NCI-H146 treated with DMSO at 0.1 percent for 48 hours (cell line): ENCODE measurements around the gene MAP4K3.
"Not testable (repeated sequence)": the region's sequence is repeated elsewhere in the genome, so short reads cannot be mapped to it uniquely, and the experiment has no call there.

ENCODE experiments used
- DNase-seq: peaks from one replicate; lab custom pipeline; 2025; ENCODE audit not compliant: unreplicated experiment; lab: John Stamatoyannopoulos, UW

MAP4K3 gene

GRCh38 chr2:39375917-39376316 lies 61.2 kb downstream of the MAP4K3 start:
- no peak for DNase-seq

GRCh38 chr2:39373181-39373802 lies 63.8 kb downstream of the MAP4K3 start:
- DNase-seq = no peak

DNA sequence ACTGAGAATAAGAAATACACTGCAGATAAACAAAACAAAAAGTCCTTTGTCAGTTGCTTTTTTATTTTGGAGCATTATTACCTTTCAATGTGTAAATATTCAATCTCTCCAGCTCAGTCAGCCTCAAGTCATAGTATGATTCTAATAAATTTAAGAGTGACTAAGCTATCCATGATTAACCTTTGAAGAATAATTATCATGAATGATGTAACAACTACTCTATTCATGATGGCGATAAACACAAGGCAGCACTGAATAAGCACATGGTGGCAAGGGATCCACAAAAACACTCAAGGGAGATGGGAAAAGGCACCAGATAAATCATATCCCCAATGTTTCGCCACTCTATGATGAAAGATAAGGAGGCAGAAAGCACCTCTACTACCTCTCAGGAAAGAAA lies 67.0 kb downstream of the MAP4K3 start:
- no peak for DNase-seq

DNA sequence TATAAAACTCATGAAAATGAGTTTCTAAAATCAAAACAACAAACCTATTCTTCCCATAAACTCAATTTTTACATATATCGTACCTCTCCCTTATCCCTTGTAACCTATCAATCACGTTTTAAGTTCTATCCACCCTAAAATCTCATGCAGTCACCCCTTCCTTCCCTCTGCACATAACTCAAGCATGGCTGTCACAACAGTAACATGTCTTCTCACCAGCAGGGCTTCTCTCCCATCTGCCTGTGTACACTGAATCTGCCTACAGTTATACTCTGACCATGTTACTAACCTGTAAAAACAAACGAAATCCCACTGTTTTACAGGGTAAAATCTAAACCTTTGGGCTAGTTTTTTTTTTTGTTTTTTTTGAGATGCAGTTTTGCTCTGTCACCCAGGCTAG lies 68.2 kb downstream of the MAP4K3 start:
- no peak for DNase-seq

DNA sequence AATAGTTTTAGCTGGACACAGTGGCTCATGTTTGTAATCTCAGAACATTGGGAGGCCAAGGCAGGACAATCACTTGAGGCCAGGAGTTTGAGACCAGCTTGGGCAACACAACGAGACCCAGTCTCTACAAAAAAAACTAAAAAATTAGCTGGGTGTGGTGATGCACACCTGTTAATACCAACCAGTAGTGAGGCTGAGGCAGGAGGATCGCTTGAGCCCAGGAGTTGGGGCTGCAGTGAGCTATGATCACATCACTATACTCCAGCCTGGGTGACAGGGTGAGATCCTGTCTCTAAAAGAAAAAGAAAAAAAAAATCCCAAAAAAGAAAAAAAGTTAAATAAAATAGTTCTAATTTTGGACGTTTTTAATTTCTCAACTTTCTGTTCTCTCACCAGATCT lies 68.7 kb downstream of the MAP4K3 start:
- no peak for DNase-seq

DNA sequence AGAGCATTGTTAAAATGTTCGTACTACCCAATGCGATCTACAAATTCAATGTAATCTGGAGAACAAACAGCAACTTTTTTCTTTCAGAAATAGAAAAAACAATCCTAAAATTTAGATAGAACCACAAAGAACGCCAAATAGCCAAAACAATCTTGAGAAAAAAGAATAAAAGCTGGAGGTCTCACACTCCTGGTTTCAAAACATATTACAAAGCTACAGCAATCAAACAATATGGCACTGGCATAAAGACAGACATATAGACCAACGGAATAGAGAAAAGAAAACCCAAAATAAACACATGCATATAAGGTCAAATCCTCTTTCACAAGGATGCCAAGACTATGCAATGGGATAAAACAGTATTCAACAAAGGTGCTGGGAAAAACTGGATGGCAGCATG lies 74.5 kb downstream of the MAP4K3 start:
- no peak for DNase-seq

GRCh38 chr2:39361511-39361910 lies 75.6 kb downstream of the MAP4K3 start:
- no peak for DNase-seq

DNA sequence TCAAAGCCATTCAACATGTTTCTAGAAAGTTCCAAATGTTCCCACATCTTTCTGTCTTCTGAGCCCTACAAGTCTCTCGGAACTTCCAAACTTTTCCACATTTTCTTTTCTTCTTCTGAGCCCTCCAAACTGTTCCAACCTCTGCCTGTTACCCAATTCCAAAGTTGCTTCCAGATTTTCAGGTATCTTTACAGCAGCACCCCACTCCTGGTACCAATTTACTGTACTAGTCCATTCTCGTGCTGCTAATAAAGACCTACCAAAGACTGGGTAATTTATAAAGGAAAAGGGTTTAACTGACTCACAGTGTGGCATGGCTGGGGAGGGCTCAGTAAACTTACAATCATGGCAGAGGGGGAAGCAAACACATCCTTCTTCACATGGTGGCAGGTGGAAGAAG lies 76.7 kb downstream of the MAP4K3 start:
- not testable (repeated sequence) for DNase-seq

DNA sequence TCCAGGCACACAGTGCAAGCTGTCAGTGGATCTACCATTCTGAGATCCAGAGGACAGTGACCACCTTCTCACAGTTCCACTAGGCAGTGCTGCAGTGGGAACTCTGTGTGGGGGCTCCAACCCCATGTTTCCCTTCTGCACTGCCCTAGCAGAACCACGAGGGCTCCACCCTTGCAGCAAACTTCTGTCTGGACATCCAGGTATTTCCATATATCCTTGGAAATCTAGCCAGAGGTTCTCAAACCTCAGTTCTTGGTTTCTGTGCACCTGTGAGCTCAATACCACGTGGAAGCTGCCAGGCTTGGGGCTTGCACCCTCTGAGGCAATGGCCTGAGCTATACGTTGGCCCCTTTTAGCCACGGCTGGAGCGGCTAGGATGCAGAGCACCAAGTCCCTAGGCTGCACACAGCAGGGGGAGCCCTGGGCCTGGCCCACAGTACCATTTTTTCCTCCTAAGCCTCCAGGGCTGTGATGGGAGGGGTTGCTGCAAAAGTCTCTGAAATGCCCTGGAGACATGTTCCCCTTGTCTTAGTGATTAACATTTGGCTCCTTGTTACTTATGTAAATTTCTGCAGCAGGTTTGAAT lies 77.5 kb downstream of the MAP4K3 start:
- DNase-seq = no peak

DNA sequence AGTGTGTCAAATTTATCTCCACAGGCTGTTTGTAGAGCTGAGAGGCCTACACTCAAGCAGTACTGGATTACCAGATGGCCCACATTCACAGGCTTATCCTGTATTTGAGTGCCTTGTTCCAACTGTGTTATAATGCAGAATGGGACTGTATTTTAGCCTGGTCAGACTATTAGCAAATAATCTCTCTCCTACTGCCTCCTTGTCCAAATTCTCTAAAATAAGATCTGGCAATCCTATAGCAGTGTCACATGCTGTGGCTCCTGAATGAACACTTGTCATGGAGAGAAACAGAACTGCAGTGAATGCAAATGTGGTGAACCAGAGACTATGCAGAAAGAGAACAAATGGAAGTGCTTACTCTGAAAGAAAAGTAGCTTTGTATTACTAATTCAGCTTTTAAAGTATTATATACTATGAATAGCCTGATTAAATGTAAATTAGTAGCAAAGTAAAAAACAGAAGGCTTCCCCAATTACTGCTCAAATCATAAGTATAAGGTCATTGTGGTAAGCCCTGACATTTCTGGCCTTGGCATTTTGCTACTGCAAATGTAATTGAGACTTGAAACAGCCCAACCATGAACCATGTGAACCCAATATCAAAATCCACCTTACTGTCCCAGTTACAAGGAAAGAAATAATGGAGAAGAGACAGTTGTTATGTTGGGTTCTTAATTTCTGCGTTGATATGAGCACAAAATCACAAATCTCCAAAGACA lies 80.0 kb downstream of the MAP4K3 start:
- DNase-seq = no peak

DNA sequence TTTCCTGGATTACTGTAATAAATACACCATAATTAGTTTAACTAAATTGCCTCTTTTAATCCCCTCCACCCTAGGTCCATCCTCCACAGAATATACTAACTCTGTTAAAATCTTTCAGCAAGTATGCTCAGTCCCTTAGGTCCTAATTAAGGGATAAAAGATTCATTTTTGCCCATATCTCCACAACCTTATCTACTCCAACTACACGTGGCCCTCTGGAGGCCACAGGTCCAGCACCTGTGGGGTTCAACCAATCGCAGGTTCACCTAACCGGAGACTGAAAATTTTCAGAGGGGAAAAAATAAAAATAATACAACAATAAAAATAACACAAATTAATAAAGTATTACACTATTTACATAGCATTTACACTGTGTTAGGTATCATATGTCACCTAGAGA lies 86.4 kb downstream of the MAP4K3 start:
- no peak for DNase-seq

- no peak for DNase-seq
These were observed 98.6 kb downstream of the MAP4K3 start for GRCh38 chr2:39338502-39338901.

DNA sequence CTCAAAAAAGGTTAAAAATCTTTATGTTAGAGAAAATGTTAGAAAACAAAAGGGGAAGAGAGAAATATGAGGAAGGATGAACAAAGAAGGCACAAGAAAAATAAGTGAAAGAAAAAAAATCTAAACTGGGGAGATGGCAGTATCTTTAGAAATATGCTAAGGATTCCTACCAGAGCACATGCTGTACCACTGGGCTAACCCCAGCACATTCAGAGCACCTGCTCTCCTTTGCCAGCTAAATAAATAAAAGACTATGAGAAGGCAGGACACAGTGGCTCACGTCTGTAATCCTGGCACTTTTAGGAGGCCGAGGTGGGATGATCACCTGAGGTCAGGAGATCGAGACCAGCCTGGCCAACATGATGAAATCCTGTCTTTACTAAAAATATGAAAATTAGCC lies 101.2 kb downstream of the MAP4K3 start:
- DNase-seq = no peak

DNA sequence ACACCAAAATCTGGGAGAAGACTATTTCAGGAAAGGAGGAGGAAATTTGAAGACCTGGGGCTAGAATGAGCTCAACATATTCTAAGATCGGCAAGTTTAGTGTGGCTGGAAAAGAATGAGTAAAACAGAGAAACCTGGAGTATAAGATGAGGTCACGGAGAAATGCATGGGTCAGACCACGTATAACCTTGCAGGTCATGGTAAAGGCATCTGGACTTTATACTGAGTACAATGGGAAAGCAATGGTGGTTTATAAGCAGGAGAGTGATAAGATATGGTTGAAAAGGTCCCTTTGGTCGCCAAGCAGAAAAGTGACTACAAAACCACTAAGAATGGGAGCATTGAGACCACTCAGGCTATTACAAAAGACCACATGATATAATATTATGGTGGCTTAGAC lies 102.1 kb downstream of the MAP4K3 start:
- no peak for DNase-seq

DNA sequence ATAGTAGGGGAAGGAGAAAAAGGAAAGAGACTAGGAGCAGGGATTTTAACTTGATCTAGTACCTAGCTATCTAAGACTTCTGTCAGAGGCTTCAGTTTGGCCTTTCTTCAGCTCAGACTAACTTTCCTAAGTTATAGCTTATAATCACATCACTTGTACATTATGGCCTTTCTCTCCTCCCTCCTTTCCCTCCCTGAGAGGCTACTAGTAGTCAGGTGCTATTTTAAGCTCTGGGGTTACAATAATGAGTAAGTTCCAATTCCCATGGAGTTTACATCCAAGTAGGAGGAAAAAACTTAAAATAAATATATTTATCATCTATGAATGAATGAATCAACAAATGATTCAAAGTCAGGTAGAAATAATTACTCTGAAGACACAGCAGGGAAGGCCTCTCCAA lies 102.6 kb downstream of the MAP4K3 start:
- no peak for DNase-seq

DNA sequence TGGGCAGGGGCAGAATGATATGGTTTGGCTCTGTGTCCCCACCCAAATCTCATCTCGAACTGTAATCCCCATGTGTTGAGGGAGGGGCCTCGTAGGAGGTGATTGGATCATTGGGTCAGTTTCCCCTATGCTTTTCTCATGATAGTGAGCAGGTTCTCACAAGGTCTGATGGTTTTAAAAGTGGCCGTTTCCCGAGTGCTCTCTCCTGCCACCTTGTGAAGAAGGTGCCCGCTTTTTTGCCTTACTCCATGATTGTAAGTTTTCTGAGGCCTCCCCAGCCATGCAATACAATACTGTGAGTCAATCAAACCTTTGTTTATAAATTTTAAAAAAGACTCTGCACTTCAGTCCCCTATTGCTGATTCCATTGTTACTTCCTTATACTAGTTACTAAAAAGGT lies 110.4 kb downstream of the MAP4K3 start:
- DNase-seq = no peak

GRCh38 chr2:39325966-39326365 lies 111.1 kb downstream of the MAP4K3 start:
- DNase-seq = no peak

- DNase-seq = not testable (repeated sequence)
These were observed 115.7 kb downstream of the MAP4K3 start for GRCh38 chr2:39321056-39322035.

- no peak for DNase-seq
These were observed 116.9 kb downstream of the MAP4K3 start for GRCh38 chr2:39320162-39320561.

DNA sequence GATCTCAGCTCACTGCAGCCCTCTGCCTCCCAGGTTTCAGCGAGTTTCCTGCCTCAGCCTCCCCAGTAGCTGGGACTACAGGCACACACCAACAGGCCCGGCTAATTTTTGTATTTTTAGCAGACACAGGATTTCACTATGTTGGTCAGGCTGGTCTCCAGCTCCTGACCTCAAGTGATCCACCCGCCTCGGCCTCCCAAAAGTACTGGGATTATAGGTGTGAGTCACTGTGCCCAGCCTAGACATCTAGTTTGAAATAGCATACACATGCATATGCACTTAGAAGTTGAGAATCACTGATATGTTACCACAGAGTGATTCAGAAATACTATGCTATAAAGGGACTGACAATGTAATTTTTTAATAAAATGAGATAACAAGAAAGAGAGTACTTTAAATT lies 123.5 kb downstream of the MAP4K3 start:
- DNase-seq = no peak

DNA sequence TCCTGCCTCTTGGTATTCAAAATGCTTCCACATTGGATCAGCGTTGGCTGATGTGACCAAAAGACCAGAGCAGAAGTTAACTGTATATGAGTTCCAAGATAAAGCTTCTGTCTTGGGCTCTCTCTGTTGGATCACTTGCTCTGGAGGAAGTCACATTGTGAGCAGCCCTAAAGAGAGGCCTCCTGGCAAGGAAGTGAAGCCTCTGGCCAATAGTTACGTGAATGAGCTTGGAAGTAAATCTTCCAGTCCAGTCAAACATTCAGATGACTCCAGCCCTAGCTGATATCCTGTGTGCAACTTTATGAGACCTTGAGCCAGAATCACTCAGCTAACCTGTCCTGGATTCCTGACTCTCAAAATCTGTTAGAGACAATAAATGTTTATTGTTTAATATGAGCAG lies 125.6 kb downstream of the MAP4K3 start:
- no peak for DNase-seq
